H1 (cell line): ENCODE measurements around the gene ARNT2. TPM values are rescaled to one million over a fixed set of nuclear protein-coding genes. Genes with fewer than 3 reads are reported as not detected.

ENCODE experiments used
- CTCF ChIA-PET: fragments of 300-600 bp; sonication (Branson Sonifier 250); formaldehyde crosslinking; loops from one replicate; lab custom pipeline; 2021; ENCODE audit not compliant: partially characterized antibody; lab: Charles Lee
- POLR2A ChIA-PET: fragments of 300-600 bp; sonication (Branson Sonifier 250); formaldehyde crosslinking; loops from one replicate; lab custom pipeline; 2021; ENCODE audit warnings: inconsistent platforms; ENCODE audit not compliant: partially characterized antibody; lab: Charles Lee
- DNase-seq, 2 experiments: peaks; one replicate each; pipeline versions ENCODE4 v3.0.0 to v3.0.0-alpha.2; 2010 to 2022; ENCODE audit warnings: low spot score in 2 of 2, low read depth in 1 of 2, mixed read lengths in 1 of 2
- FAIRE-seq: peaks from 2 replicates; lab custom pipeline; 2011; peaks lifted over from hg19 to GRCh38; lab: Jason Lieb, UNC
- H2AFZ ChIP-seq: 2 replicates; pipeline ENCODE4 v1.8.1; 2012; ENCODE audit warnings: low read length, inconsistent platforms
- H2AK5ac ChIP-seq: 2 replicates; pipeline ENCODE4 v1.6.1; 2013; ENCODE audit warnings: low read depth, low read length
- H2BK120ac ChIP-seq: replicated peaks from 2 replicates; pipeline ENCODE3; 2013; ENCODE audit warnings: low read depth, low read length, inconsistent platforms
- H2BK12ac ChIP-seq: 2 replicates; pipeline ENCODE4 v1.6.1; 2013; ENCODE audit warnings: low read depth, low read length
- H2BK15ac ChIP-seq: 2 replicates; pipeline ENCODE4 v1.6.1; 2013; ENCODE audit warnings: low read length
- H2BK20ac ChIP-seq: 2 replicates; pipeline ENCODE4 v1.6.1; 2013; ENCODE audit warnings: low read length
- H2BK5ac ChIP-seq: 2 replicates; pipeline ENCODE4 v1.6.1; 2013; ENCODE audit warnings: low read depth, low read length
- H3K14ac ChIP-seq: 2 replicates; pipeline ENCODE4 v1.6.1; 2013; ENCODE audit warnings: inconsistent platforms; ENCODE audit not compliant: insufficient read length
- H3K18ac ChIP-seq: 2 replicates; pipeline ENCODE4 v1.6.1; 2013; ENCODE audit warnings: low read length; ENCODE audit errors: extremely low read depth
- H3K23ac ChIP-seq: 2 replicates; pipeline ENCODE4 v1.6.1; 2013; ENCODE audit warnings: inconsistent platforms; ENCODE audit not compliant: insufficient read length
- H3K23me2 ChIP-seq: 2 replicates; pipeline ENCODE4 v1.6.1; 2013; ENCODE audit warnings: low read depth, low read length
- H3K27ac ChIP-seq: 2 replicates; pipeline ENCODE4 v1.6.1; 2011; ENCODE audit warnings: low read depth, low read length, inconsistent platforms
- H3K27me3 ChIP-seq, 4 experiments: replicated peaks in 1 of 4; 1 replicate in 1 of 4; 2 replicates in 3 of 4; pipeline versions ENCODE4 v1.6.1 to v1.8.1; 2011 to 2013; ENCODE audit warnings: low read length in 3 of 4, mild to moderate bottlenecking in 3 of 4, inconsistent platforms in 2 of 4, mixed read lengths in 2 of 4, moderate library complexity in 1 of 4; ENCODE audit not compliant: control insufficient read depth in 3 of 4, insufficient read depth in 3 of 4; ENCODE audit errors: extremely low read depth in 1 of 4
- H3K36me3 ChIP-seq, 4 experiments: 2 replicates each; pipeline versions ENCODE4 v1.6.1 to v1.8.1; 2011 to 2013; ENCODE audit warnings: mild to moderate bottlenecking in 4 of 4, low read length in 3 of 4, moderate library complexity in 2 of 4, control low read depth in 1 of 4, inconsistent platforms in 1 of 4; ENCODE audit not compliant: insufficient read depth in 4 of 4, control insufficient read depth in 2 of 4
- H3K4ac ChIP-seq: replicated peaks from 2 replicates; pipeline ENCODE3; 2013; ENCODE audit warnings: low read length, low read depth, mixed read lengths, inconsistent platforms; ENCODE audit not compliant: insufficient read length
- H3K4me1 ChIP-seq, 4 experiments: replicated peaks in 1 of 4; 1 replicate in 1 of 4; 2 replicates in 3 of 4; pipeline versions ENCODE4 v1.6.1 to v1.8.1; 2011 to 2013; ENCODE audit warnings: low read length in 3 of 4, inconsistent platforms in 2 of 4, mixed read lengths in 1 of 4; ENCODE audit not compliant: insufficient read depth in 4 of 4, control insufficient read depth in 3 of 4
- H3K4me2 ChIP-seq, 2 experiments: 2 replicates each; pipeline versions ENCODE4 v1.6.1 to v1.8.1; 2011 to 2013; ENCODE audit warnings: low read depth in 2 of 2, low read length in 2 of 2, control low read depth in 1 of 2, inconsistent platforms in 1 of 2, mild to moderate bottlenecking in 1 of 2; ENCODE audit not compliant: insufficient read depth in 1 of 2
- H3K4me3 ChIP-seq, 4 experiments: fragments of 200-600, 300-600 bp in 1 of 4; sonication (generic), shearing (Covaris generic), sonication (Bioruptor Twin) in 1 of 4; 2 replicates each; pipeline versions ENCODE4 v1.5.1 to v1.8.1; 2011 to 2016; ENCODE audit warnings: low read length in 4 of 4, low read depth in 3 of 4, control low read depth in 2 of 4, inconsistent platforms in 2 of 4, mild to moderate bottlenecking in 2 of 4, mixed read lengths in 1 of 4, moderate library complexity in 1 of 4; ENCODE audit not compliant: insufficient read depth in 2 of 4; ENCODE audit errors: extremely low read depth in 1 of 4
- H3K56ac ChIP-seq: replicated peaks from 2 replicates; pipeline ENCODE3; 2013; ENCODE audit warnings: low read depth, mild to moderate bottlenecking, mixed read lengths, low read length, inconsistent platforms; ENCODE audit not compliant: insufficient read length
- H3K79me1 ChIP-seq: 2 replicates; pipeline ENCODE4 v1.6.1; 2013; ENCODE audit warnings: low read depth, low read length, control low read depth
- H3K79me2 ChIP-seq, 2 experiments: 2 replicates each; pipeline versions ENCODE4 v1.6.1 to v1.8.1; 2012 to 2013; ENCODE audit warnings: low read length in 2 of 2, mild to moderate bottlenecking in 2 of 2, inconsistent platforms in 1 of 2; ENCODE audit not compliant: insufficient read depth in 2 of 2, control insufficient read depth in 1 of 2
- H3K9ac ChIP-seq, 4 experiments: replicated peaks in 1 of 4; 1 replicate in 1 of 4; 2 replicates in 3 of 4; pipeline versions ENCODE4 v1.6.1 to v1.8.1; 2011 to 2013; ENCODE audit warnings: low read depth in 3 of 4, low read length in 3 of 4, control low read depth in 2 of 4, mild to moderate bottlenecking in 2 of 4, moderate library complexity in 2 of 4, inconsistent platforms in 1 of 4; ENCODE audit errors: extremely low read depth in 1 of 4
- H3K9me3 ChIP-seq, 2 experiments: 2 replicates each; pipeline versions ENCODE4 v1.6.1 to v1.8.1; 2012 to 2013; ENCODE audit warnings: mild to moderate bottlenecking in 2 of 2, moderate library complexity in 2 of 2, control low read depth in 1 of 2, inconsistent platforms in 1 of 2, low read depth in 1 of 2, low read length in 1 of 2, mixed read lengths in 1 of 2; ENCODE audit not compliant: insufficient read depth in 2 of 2
- H4K20me1 ChIP-seq, 2 experiments: replicated peaks in 1 of 2; 2 replicates each; pipeline versions ENCODE3 to v1.8.1; 2011 to 2013; ENCODE audit warnings: inconsistent platforms in 2 of 2, low read length in 2 of 2, mild to moderate bottlenecking in 1 of 2; ENCODE audit not compliant: insufficient read depth in 2 of 2, control insufficient read depth in 1 of 2
- H4K5ac ChIP-seq: 2 replicates; pipeline ENCODE4 v1.6.1; 2013; ENCODE audit warnings: low read length, low read depth, mixed read lengths, inconsistent platforms; ENCODE audit not compliant: insufficient read length
- H4K8ac ChIP-seq: 2 replicates; pipeline ENCODE4 v1.8.0; 2013; ENCODE audit warnings: mild to moderate bottlenecking, moderate library complexity, low read length, inconsistent platforms; ENCODE audit not compliant: insufficient read depth; ENCODE audit errors: extremely low read depth
- H4K91ac ChIP-seq: replicated peaks from 2 replicates; pipeline ENCODE3; 2013; ENCODE audit warnings: low read length, mixed read lengths, inconsistent platforms; ENCODE audit not compliant: insufficient read length
- CBX5 ChIP-seq: fragments of 300-800, 300-1000 bp; sonication (generic); IDR thresholded peaks from 2 replicates; pipeline ENCODE4 v1.7.1; 2016; ENCODE audit warnings: antibody characterized with exemption, low read length, low read depth
- CTCF ChIP-seq, 3 experiments: IDR thresholded peaks; 1 replicate in 2 of 3; 2 replicates in 1 of 3; pipeline versions ENCODE4 v1.5.1 to v1.6.1; 2011; ENCODE audit warnings: low read length in 3 of 3, mild to moderate bottlenecking in 3 of 3, inconsistent platforms in 2 of 3, low read depth in 1 of 3, moderate library complexity in 1 of 3; ENCODE audit not compliant: insufficient read depth in 1 of 3; ENCODE audit errors: control extremely low read depth in 1 of 3
- EZH2 ChIP-seq: fragments of 200-600 bp; sonication (generic); IDR thresholded peaks from 2 replicates; pipeline ENCODE4 v1.7.1; 2012; ENCODE audit warnings: low read depth, mild to moderate bottlenecking, moderate library complexity, low read length, inconsistent platforms; ENCODE audit not compliant: severe bottlenecking
- GABPA ChIP-seq: IDR thresholded peaks from 2 replicates; pipeline ENCODE4 v1.6.1; 2011; ENCODE audit warnings: mild to moderate bottlenecking, low read length, moderate library complexity, borderline replicate concordance; ENCODE audit not compliant: insufficient read depth
- HDAC6 ChIP-seq: IDR thresholded peaks from one replicate; pipeline ENCODE4 v1.7.1; 2012; ENCODE audit warnings: low read depth, mild to moderate bottlenecking, inconsistent platforms, low read length, moderate library complexity
- KDM5A ChIP-seq: fragments of 200-600 bp; IDR thresholded peaks from 2 replicates; pipeline ENCODE4 v1.7.1; 2012; ENCODE audit warnings: mild to moderate bottlenecking, low read length, inconsistent platforms, mixed read lengths
- NRF1 ChIP-seq: IDR thresholded peaks from 2 replicates; pipeline ENCODE4 v1.6.1; 2011; ENCODE audit warnings: mild to moderate bottlenecking, low read depth, low read length, improper control_type of control experiment
- RXRA ChIP-seq: IDR thresholded peaks from 2 replicates; pipeline ENCODE4 v1.6.1; 2011; ENCODE audit warnings: low read depth, mild to moderate bottlenecking, low read length, moderate library complexity; ENCODE audit not compliant: insufficient read depth
- WGBS, 2 experiments: shearing (Covaris generic) in 1 of 2; methylation state at CpG; one replicate each; pipeline versions ENCODE4 v1.1.6 to v1.1.7; 2013 to 2015; ENCODE audit warnings: low lambda C conversion rate in 2 of 2, mixed read lengths in 2 of 2, inconsistent platforms in 1 of 2, low coverage in 1 of 2, missing lambda C conversion rate in 1 of 2; ENCODE audit not compliant: insufficient replicate concordance in 2 of 2, insufficient coverage in 1 of 2, insufficient read length in 1 of 2; ENCODE audit errors: extremely low coverage in 1 of 2, missing lambda C conversion rate in 1 of 2; 5-methylcytosine and 5-hydroxymethylcytosine counted together
- polyA plus RNA-seq, 7 experiments: library from polyadenylated mRNA; depleted of rRNA in 3 of 7; stranded (reverse) in 5 of 7; unstranded in 2 of 7; fragments of >200 nt in 5 of 7; fragments of 200-250 nt in 2 of 7; gene quantifications; 1 replicate in 5 of 7; 2 replicates in 1 of 7; 4 replicates in 1 of 7; pipeline versions ENCODE4 v1.2.1 to v1.2.3, GENCODE V29; 2011 to 2013; ENCODE audit warnings: missing spikeins in 2 of 7, mixed read lengths in 2 of 7
- total RNA-seq: library from RNA; stranded (reverse); fragmentation: NEBNext Ultra II Directional; extraction: Animal tissue kit (Norgen Biotek cat#: 25700); gene quantifications from 2 replicates; pipeline ENCODE4 v1.2.1, GENCODE V29; 2021

Gene ARNT2
- total and polyA plus RNA-seq, 2 of the 8 experiments (the other 6 are each of a cell fraction or from before 2014, with no cell fraction given) = 9.5 to 14.6 TPM

GRCh38 chr15:80490431-80490990 is 86.3 kb downstream of the ARNT2 start:
- Histone ChIP-seq H2BK15ac (no peak overlapping the region), H2BK5ac (no peak overlapping the region), H3K79me2 (no peaks in the 10 kb centered on the region), H3K4me2 (no peak overlapping the region), H4K91ac (no peak overlapping the region), H3K18ac (no peak overlapping the region), H4K20me1 (no peaks in the 10 kb centered on the region), H4K5ac (no peak overlapping the region), H3K36me3 (no peaks in the 10 kb centered on the region; a peak in 1 of 8 replicates), H3K4me1 (peaks cover 0 to 7% (median under 1%) of the 10 kb centered on the region in 4 experiments; a peak in 2 of 7 replicates), H3K4me3 (no peak overlapping the region), H3K23me2 (no peaks in the 10 kb centered on the region), H3K14ac (no peak overlapping the region), H3K23ac (no peak overlapping the region), H2BK12ac (no peak overlapping the region), H3K9me3 (no peaks in the 10 kb centered on the region), H2BK20ac (no peak overlapping the region), H3K27ac (no peak overlapping the region), H3K27me3 (no peaks in the 10 kb centered on the region), H3K4ac (no peak overlapping the region), H2BK120ac (no peak overlapping the region), H3K56ac (no peak overlapping the region), H3K9ac (no peak overlapping the region), H3K79me1 (no peaks in the 10 kb centered on the region), H4K8ac (no peak overlapping the region), H2AK5ac (no peak overlapping the region), H2AFZ (no peak overlapping the region)
- no peak for FAIRE-seq
- WGBS, 2 experiments = 92% methylated on average over 9 of the region's 9 CpGs; no CpG with 5 or more reads in 1 of the 2 experiments
- no peak for DNase-seq
- ChIA-PET CTCF (interaction anchor here (0.8 to 1.5 kb wide), 2 partner anchors 12 to 14 kb away, joined by 3 to 6 read pairs; no protein-coding TSS in a partner anchor), POLR2A (interaction anchor here (0.7 to 1.2 kb wide), 2 partner anchors 9 to 11 kb away, joined by 4 to 5 read pairs; no protein-coding TSS in a partner anchor)
- no peak for TF ChIP-seq KDM5A
- no peak for TF ChIP-seq HDAC6
- TF ChIP-seq GABPA = no peak
- TF ChIP-seq EZH2 = no peak
- no peak for TF ChIP-seq RXRA
- TF ChIP-seq NRF1 = no peak
- no peak for TF ChIP-seq CTCF (IDR thresholded peaks at IDR 0.05; ENCODE audit: control extremely low read depth in 1 of 3, insufficient read depth in 1 of 3, low read depth in 1 of 3, low read length in 3 of 3)
- no peak for TF ChIP-seq CBX5
